Sigmoid colon (tissue), 7 donors: ENCODE data around the gene RTN4IP1. TPM values are rescaled to one million over a fixed set of nuclear protein-coding genes. Genes with fewer than 3 reads are reported as not detected.

ENCODE experiments used
- DNase-seq: peaks from one replicate; pipeline ENCODE4 v3.0.0-alpha.2; 2019
- H3K27ac ChIP-seq, 4 donors: fragments of 200-600 bp; sonication (generic); one replicate each; pipeline ENCODE4 v1.5.1; 2016 to 2019; ENCODE audit warnings: mild to moderate bottlenecking in 1 of 4
- H3K27me3 ChIP-seq, 3 donors: fragments of 200-600 bp; sonication (generic); one replicate each; pipeline ENCODE4 v1.5.1; 2019; ENCODE audit warnings: mild to moderate bottlenecking in 1 of 3
- H3K36me3 ChIP-seq, 4 donors: fragments of 200-600 bp; sonication (generic); one replicate each; pipeline ENCODE4 v1.5.1; 2016 to 2019
- H3K4me1 ChIP-seq, 4 donors: fragments of 200-600 bp; sonication (generic); one replicate each; pipeline ENCODE4 v1.5.1; 2017 to 2019
- H3K4me3 ChIP-seq, 4 donors: fragments of 200-600 bp; sonication (generic); one replicate each; pipeline ENCODE4 v1.5.1; 2017 to 2019; ENCODE audit warnings: mild to moderate bottlenecking in 2 of 4, moderate library complexity in 1 of 4
- H3K9me3 ChIP-seq, 4 donors: fragments of 200-600 bp in 3 of 4; sonication (generic) in 3 of 4; one replicate each; pipeline versions ENCODE4 v1.5.1 to v1.6.1; 2013 to 2019
- EP300 ChIP-seq, 4 donors: sonication (generic); formaldehyde crosslinking; IDR thresholded peaks; one replicate each; pipeline ENCODE4 v1.6.1; 2017; ENCODE audit warnings: antibody characterized with exemption in 4 of 4
- POLR2A ChIP-seq, 2 donors: fragments of 450-650 bp; IDR thresholded peaks; one replicate each; pipeline ENCODE4 v1.6.1; 2016; ENCODE audit warnings: antibody characterized with exemption in 2 of 2, mild to moderate bottlenecking in 2 of 2, moderate library complexity in 2 of 2
- POLR2AphosphoS5 ChIP-seq, 4 donors: sonication (generic); formaldehyde crosslinking; IDR thresholded peaks; one replicate each; pipeline ENCODE4 v1.6.1; 2017; ENCODE audit warnings: antibody characterized with exemption in 4 of 4
- WGBS, 2 donors: extraction: QIAGEN DNeasy Blood & Tissue Kit; methylation state at CpG; one replicate each; pipeline ENCODE4 v1.1.7; 2013; 5-methylcytosine and 5-hydroxymethylcytosine counted together
- intact Hi-C: fragments of 100-400 bp; cut with DNase I; formaldehyde crosslinking; loops from one replicate; pipeline ENCODE4 v1.15.1; 2023
- polyA plus RNA-seq, 3 donors: library from polyadenylated mRNA; stranded (reverse); fragments of 200-250 nt; gene quantifications; one replicate each; pipeline ENCODE4 v1.2.3, GENCODE V29; 2013
- total RNA-seq, 4 donors: library from RNA; depleted of rRNA; stranded (reverse); fragments of >200 nt; gene quantifications; one replicate each; pipeline ENCODE4 v1.1.0, GENCODE V29; 2016
- TF ChIP-seq, protein P1 (sequence below), 4 experiments: fragments of 450-650 bp in 3 of 4; fragments of 200-600 bp in 1 of 4; IDR thresholded peaks; one replicate each; pipeline ENCODE4 v1.5.1; 2016 to 2019; ENCODE audit warnings: antibody characterized with exemption in 4 of 4, mild to moderate bottlenecking in 3 of 4, moderate library complexity in 2 of 4
- donor health status: healthy with polysubstance abuse.
- donor health status: Bipolar disorder and iron deficiency.
- donor health status: healthy.

The RTN4IP1 gene
- total and polyA plus RNA-seq, 7 donors: 2.2 to 15.3 (median 7.1) TPM

DNA sequence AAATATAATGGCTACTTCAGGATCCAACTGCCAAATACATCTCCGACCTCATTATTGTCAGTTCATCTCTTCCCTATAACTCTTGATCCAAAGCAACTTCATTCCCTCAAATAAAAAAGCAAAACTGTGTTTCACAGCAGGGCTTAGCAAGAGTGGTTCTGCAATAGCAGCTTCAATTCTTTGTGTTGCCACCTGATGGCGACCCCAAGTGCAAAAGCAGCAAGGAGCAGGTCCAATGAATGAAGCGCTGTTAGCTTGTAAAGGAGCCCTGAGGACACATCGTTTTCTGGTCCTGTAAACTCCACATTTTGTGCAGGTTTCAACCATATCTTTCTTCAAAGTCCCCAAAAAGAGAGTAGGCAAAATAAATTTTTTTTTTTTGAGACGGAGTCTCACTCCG, 19.6 kb downstream of the RTN4IP1 start:
- DNase-seq: no peak
- TF ChIP-seq, protein P1, sequence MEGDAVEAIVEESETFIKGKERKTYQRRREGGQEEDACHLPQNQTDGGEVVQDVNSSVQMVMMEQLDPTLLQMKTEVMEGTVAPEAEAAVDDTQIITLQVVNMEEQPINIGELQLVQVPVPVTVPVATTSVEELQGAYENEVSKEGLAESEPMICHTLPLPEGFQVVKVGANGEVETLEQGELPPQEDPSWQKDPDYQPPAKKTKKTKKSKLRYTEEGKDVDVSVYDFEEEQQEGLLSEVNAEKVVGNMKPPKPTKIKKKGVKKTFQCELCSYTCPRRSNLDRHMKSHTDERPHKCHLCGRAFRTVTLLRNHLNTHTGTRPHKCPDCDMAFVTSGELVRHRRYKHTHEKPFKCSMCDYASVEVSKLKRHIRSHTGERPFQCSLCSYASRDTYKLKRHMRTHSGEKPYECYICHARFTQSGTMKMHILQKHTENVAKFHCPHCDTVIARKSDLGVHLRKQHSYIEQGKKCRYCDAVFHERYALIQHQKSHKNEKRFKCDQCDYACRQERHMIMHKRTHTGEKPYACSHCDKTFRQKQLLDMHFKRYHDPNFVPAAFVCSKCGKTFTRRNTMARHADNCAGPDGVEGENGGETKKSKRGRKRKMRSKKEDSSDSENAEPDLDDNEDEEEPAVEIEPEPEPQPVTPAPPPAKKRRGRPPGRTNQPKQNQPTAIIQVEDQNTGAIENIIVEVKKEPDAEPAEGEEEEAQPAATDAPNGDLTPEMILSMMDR (IDR thresholded peaks at IDR 0.05): no peak
- TF ChIP-seq EP300 (IDR thresholded peaks at IDR 0.05): no peak
- no peak for TF ChIP-seq POLR2AphosphoS5 (IDR thresholded peaks at IDR 0.05)
- TF ChIP-seq POLR2A (IDR thresholded peaks at IDR 0.05): no peak
- no peaks in the 10 kb centered on the region for H3K9me3 ChIP-seq
- intact Hi-C loops: no loop called here
- no peak overlapping the region for H3K27ac ChIP-seq
- 72 to 78% methylated on average over 6 of the region's 6 CpGs for WGBS, 2 donors
- no peaks in the 10 kb centered on the region for H3K4me1 ChIP-seq
- no peaks in the 10 kb centered on the region for H3K27me3 ChIP-seq
- H3K4me3 ChIP-seq: no peak overlapping the region
- H3K36me3 ChIP-seq: peaks cover 0 to 18% (median 0%) of the 10 kb centered on the region in 4 donors

DNA sequence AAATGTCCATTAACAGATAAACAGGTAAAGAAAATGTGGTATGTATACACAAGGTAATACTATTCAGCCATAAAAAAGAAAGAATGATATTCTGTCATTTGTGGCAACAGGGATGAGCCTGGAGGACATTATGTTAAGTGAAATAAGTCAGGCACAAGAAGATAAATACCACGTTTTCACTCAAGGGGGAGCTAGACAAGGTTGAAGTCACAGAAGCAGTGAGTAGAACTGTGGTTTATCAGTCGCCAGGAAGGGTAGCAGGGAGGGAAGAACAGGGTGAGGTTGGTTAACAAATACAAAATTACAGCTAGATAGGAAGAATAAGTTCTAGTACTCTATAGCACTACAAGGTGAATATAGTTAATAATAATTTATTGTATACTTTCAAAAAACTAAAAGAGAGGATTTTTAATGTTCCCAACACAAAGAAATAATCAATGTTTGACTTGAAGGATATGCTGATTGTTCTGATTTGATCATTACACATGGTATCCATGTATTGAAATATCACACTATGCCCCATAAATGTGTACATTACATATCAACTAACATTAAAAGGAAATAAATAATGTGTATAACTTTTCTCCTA, 21.1 kb downstream of the RTN4IP1 start:
- DNase-seq: no peak
- no peak overlapping the region for H3K4me3 ChIP-seq
- TF ChIP-seq, protein P1 (IDR thresholded peaks at IDR 0.05): peak in 2 of 4 experiments; percentile 30 to 54
- TF ChIP-seq POLR2A (IDR thresholded peaks at IDR 0.05): no peak
- H3K27ac ChIP-seq: no peak overlapping the region
- no peaks in the 10 kb centered on the region for H3K27me3 ChIP-seq
- no peaks in the 10 kb centered on the region for H3K9me3 ChIP-seq
- intact Hi-C loops: no loop called here
- 1 to 6% methylated on average over 2 of the region's 2 CpGs for WGBS, 2 donors
- no peaks in the 10 kb centered on the region for H3K4me1 ChIP-seq
- H3K36me3 ChIP-seq: peaks cover 0 to 5% (median under 1%) of the 10 kb centered on the region in 4 donors

DNA sequence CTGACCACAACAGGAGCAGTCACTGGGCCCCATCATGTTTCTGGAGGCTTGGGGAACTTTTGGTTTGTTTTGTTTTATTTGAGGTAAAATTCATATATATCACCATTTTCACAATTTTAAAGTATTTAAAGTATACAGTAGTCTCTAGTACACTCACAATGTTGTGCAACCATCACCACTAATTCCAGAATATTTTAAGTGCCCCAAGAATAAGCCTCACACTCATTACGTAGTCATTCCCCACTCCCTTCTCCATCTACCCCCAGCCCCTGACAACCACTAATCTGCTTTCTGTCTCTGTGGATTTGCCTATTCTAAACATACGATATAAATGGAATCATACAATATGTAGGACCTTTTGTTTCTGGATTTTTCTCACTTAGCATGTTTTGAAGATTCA, 29.0 kb downstream of the RTN4IP1 start:
- Histone ChIP-seq H3K4me1 (no peaks in the 10 kb centered on the region), H3K36me3 (peaks cover 0 to 10% (median 2%) of the 10 kb centered on the region in 4 donors), H3K27ac (no peak overlapping the region), H3K27me3 (no peaks in the 10 kb centered on the region), H3K4me3 (no peak overlapping the region), H3K9me3 (no peaks in the 10 kb centered on the region)
- TF ChIP-seq, protein P1 (IDR thresholded peaks at IDR 0.05): no peak
- TF ChIP-seq EP300 (IDR thresholded peaks at IDR 0.05) (no peak), POLR2A (IDR thresholded peaks at IDR 0.05) (no peak), POLR2AphosphoS5 (IDR thresholded peaks at IDR 0.05) (no peak)
- DNase-seq: no peak
- intact Hi-C loops: no loop called here
- 94 to 98% methylated on average over 2 of the region's 2 CpGs for WGBS, 2 donors

DNA sequence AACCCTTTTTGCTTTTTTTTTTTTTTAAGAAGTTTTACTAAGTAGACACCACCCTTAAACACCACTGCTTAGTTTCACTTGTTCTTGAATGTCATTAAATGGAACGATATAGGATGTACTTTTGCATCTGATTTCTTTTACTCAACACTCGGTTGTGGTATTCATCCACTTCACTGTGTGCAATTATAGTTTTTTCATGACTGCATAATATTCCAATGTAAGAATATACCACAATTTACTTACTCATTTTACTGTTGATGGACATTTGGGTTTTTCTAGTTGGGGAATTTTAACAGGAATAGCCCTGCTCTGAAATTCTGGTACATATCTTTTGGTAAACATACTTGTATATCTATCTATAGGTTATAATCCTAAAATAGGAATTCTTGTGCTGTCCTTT, 29.9 kb downstream of the RTN4IP1 start:
- Histone ChIP-seq H3K36me3 (peaks cover 0 to 10% (median 2%) of the 10 kb centered on the region in 4 donors), H3K4me3 (no peak overlapping the region), H3K9me3 (no peaks in the 10 kb centered on the region), H3K27ac (no peak overlapping the region), H3K27me3 (no peaks in the 10 kb centered on the region), H3K4me1 (no peaks in the 10 kb centered on the region)
- TF ChIP-seq EP300 (IDR thresholded peaks at IDR 0.05) (no peak), POLR2A (IDR thresholded peaks at IDR 0.05) (no peak), POLR2AphosphoS5 (IDR thresholded peaks at IDR 0.05) (no peak)
- TF ChIP-seq, protein P1 (IDR thresholded peaks at IDR 0.05): no peak
- intact Hi-C loops: no loop called here
- 48 to 85% methylated on average over 2 of the region's 2 CpGs for WGBS, 2 donors
- DNase-seq: no peak
